Ishikawa (cell line): ENCODE results near the gene VEPH1.

Experiments used
- CEBPB ChIP-seq: IDR thresholded peaks from 2 replicates; pipeline ENCODE4 v1.6.1; 2012
- CREB1 ChIP-seq: IDR thresholded peaks from 2 replicates; pipeline ENCODE4 v1.6.1; 2012; ENCODE audit warnings: low read depth
- EGR1 ChIP-seq: IDR thresholded peaks from 2 replicates; pipeline ENCODE4 v1.6.1; 2012
- EP300 ChIP-seq: IDR thresholded peaks from 2 replicates; pipeline ENCODE4 v1.6.1; 2012; ENCODE audit warnings: borderline replicate concordance
- FOXM1 ChIP-seq: IDR thresholded peaks from 2 replicates; pipeline ENCODE4 v1.6.1; 2012; ENCODE audit warnings: low read depth, borderline replicate concordance
- NFIC ChIP-seq: IDR thresholded peaks from 2 replicates; pipeline ENCODE4 v1.6.1; 2012
- RAD21 ChIP-seq: IDR thresholded peaks from 2 replicates; pipeline ENCODE4 v1.6.1; 2012; ENCODE audit warnings: low read depth
- TAF1 ChIP-seq: IDR thresholded peaks from 2 replicates; pipeline ENCODE4 v1.6.1; 2012; ENCODE audit warnings: low read depth, mild to moderate bottlenecking
- TCF12 ChIP-seq: IDR thresholded peaks from 2 replicates; pipeline ENCODE4 v1.6.1; 2012; ENCODE audit warnings: low read depth
- TEAD4 ChIP-seq: IDR thresholded peaks from 2 replicates; pipeline ENCODE4 v1.6.1; 2012
- YY1 ChIP-seq: IDR thresholded peaks from 2 replicates; pipeline ENCODE4 v1.6.1; 2012; ENCODE audit warnings: low read depth
- ZBTB7A ChIP-seq: IDR thresholded peaks from 2 replicates; pipeline ENCODE4 v1.6.1; 2012; ENCODE audit warnings: low read depth
- TF ChIP-seq, protein P1 (sequence below): IDR thresholded peaks from 2 replicates; pipeline ENCODE4 v1.6.1; 2012; ENCODE audit warnings: low read depth, mild to moderate bottlenecking
- TF ChIP-seq, protein P2 (sequence below): IDR thresholded peaks from 2 replicates; pipeline ENCODE4 v1.6.1; 2012
- TF ChIP-seq, protein P3 (sequence below): IDR thresholded peaks from 2 replicates; pipeline ENCODE4 v1.6.1; 2012

The VEPH1 gene

DNA sequence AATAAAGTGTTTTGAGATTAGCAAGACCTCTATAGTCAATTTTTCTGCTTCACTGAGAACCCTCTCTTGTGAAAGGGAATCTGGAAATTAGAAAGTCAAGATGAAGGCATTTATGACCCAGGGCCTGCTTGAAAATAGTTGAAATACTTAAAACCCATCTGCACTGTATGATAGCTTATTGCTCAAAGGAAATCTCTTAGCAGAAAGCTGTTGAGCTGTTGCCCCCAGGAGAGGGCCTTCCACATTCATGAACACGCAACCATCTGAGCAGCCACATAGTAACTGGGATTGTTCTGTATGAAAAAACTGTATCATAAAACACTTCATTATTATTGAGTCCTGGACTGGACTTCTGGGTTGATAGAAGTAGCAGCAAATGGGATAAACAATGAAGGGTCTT is 173.0 kb downstream of the VEPH1 start:
- no peak for TF ChIP-seq EP300
- TF ChIP-seq TAF1 = no peak
- TF ChIP-seq, protein P1, sequence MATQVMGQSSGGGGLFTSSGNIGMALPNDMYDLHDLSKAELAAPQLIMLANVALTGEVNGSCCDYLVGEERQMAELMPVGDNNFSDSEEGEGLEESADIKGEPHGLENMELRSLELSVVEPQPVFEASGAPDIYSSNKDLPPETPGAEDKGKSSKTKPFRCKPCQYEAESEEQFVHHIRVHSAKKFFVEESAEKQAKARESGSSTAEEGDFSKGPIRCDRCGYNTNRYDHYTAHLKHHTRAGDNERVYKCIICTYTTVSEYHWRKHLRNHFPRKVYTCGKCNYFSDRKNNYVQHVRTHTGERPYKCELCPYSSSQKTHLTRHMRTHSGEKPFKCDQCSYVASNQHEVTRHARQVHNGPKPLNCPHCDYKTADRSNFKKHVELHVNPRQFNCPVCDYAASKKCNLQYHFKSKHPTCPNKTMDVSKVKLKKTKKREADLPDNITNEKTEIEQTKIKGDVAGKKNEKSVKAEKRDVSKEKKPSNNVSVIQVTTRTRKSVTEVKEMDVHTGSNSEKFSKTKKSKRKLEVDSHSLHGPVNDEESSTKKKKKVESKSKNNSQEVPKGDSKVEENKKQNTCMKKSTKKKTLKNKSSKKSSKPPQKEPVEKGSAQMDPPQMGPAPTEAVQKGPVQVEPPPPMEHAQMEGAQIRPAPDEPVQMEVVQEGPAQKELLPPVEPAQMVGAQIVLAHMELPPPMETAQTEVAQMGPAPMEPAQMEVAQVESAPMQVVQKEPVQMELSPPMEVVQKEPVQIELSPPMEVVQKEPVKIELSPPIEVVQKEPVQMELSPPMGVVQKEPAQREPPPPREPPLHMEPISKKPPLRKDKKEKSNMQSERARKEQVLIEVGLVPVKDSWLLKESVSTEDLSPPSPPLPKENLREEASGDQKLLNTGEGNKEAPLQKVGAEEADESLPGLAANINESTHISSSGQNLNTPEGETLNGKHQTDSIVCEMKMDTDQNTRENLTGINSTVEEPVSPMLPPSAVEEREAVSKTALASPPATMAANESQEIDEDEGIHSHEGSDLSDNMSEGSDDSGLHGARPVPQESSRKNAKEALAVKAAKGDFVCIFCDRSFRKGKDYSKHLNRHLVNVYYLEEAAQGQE = no peak
- no peak for TF ChIP-seq TEAD4
- TF ChIP-seq EGR1 = no peak
- no peak for TF ChIP-seq TCF12
- TF ChIP-seq CEBPB = no peak
- TF ChIP-seq ZBTB7A = no peak
- no peak for TF ChIP-seq RAD21
- TF ChIP-seq, protein P2, sequence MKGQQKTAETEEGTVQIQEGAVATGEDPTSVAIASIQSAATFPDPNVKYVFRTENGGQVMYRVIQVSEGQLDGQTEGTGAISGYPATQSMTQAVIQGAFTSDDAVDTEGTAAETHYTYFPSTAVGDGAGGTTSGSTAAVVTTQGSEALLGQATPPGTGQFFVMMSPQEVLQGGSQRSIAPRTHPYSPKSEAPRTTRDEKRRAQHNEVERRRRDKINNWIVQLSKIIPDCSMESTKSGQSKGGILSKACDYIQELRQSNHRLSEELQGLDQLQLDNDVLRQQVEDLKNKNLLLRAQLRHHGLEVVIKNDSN = no peak
- no peak for TF ChIP-seq FOXM1
- TF ChIP-seq, protein P3, sequence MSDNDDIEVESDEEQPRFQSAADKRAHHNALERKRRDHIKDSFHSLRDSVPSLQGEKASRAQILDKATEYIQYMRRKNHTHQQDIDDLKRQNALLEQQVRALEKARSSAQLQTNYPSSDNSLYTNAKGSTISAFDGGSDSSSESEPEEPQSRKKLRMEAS = no peak
- TF ChIP-seq CREB1 = no peak
- TF ChIP-seq YY1 = no peak
- TF ChIP-seq NFIC = no peak

DNA sequence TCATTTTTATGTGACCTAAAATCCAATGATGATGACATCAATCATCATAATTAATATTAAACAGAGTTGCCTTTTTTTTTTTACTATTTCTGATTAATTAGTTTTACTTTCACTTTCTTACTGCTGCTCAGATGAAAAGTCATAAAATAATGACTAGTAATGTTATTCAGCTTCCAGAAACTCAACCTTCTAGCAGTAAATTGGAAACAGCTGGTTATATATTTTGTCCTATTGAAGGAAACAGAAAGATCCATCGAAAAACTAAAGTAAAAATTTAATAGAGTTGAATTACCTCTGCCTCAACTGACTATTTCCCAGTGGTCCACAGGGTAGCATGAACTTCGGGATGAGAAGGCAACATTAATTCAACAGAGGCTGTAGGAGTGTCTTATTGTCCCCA is 173.7 kb downstream of the VEPH1 start:
- TF ChIP-seq TAF1 (no peak), EGR1 (no peak), ZBTB7A (no peak), CEBPB (no peak), YY1 (no peak), NFIC (no peak), TEAD4 (no peak), CREB1 (no peak), FOXM1 (no peak), RAD21 (no peak)
- TF ChIP-seq, protein P3 = no peak
- TF ChIP-seq, protein P2 = no peak

DNA sequence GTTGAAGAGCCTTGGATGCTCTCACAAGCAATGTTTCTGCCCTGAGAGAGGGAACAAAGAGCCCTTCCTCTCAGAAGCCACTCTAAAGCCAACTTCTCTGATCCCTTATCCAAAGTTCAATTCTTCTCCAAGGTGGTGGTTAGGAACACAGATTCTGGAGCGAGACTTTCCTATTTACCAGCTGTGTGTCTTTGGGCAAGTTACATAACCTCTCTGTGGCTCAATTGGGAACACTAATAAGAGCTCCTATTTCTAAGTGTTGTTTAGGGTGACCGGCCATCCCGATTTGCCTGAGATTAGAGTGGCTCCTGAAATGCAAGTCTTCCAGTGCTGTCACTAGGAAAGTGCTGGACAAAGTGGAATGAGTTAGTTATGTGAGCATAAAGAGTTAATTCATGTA is 175.4 kb downstream of the VEPH1 start:
- TF ChIP-seq, protein P2 = no peak
- TF ChIP-seq, protein P3 = no peak
- TF ChIP-seq FOXM1 (no peak), ZBTB7A (no peak), EP300 (no peak), CREB1 (no peak), EGR1 (no peak), RAD21 (no peak), NFIC (no peak)

DNA sequence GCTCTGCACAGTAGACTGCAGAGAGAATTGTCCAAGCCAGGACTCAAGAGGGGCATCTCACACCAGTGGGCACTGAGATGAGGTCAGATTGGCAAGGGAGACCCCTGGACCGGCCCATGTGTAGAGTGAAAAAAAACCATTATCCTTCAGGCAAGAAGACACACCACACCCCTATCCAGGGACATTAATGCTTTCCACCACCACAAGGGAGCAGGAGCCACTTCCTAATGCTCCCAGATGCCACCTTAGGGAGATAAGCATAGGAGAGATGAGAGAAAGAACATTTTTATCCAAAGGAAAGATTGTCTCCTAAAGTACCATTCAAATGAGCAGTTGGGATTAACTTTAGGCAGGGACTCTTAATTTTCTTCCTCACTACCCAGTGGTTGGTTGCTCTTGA is 176.2 kb downstream of the VEPH1 start:
- no peak for TF ChIP-seq RAD21
- TF ChIP-seq EGR1 = no peak
- TF ChIP-seq CREB1 = no peak
- TF ChIP-seq, protein P1 = no peak
- no peak for TF ChIP-seq CEBPB
- no peak for TF ChIP-seq TEAD4
- TF ChIP-seq, protein P2 = no peak
- no peak for TF ChIP-seq YY1
- no peak for TF ChIP-seq TCF12
- TF ChIP-seq NFIC = no peak
- TF ChIP-seq ZBTB7A = no peak
- TF ChIP-seq, protein P3 = no peak

DNA sequence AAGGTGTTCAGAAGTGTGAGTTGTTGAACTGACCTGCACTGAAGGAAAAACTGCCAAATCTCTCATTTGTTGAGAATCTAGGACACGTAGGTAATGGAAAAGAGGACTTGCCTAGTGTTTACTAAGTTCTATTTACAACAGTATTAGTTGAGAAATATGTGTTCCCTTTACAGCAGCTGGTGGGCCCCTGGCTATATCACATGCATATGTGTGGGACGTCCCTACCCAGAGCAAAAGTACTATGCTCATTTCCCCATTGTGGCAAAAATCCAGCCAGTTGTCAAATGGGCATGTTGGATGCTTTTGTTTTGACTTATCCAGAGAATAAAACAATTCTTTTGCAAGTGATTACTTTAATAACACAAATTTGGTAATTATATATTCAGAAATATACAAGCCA is 179.9 kb downstream of the VEPH1 start:
- TF ChIP-seq TCF12 (no peak), EGR1 (no peak)
